Ishikawa (cell line): ENCODE data around the gene ZNF493.

Experiments
- CEBPB ChIP-seq: IDR thresholded peaks from 2 replicates; pipeline ENCODE4 v1.6.1; 2012
- CREB1 ChIP-seq: IDR thresholded peaks from 2 replicates; pipeline ENCODE4 v1.6.1; 2012; ENCODE audit warnings: low read depth
- EGR1 ChIP-seq: IDR thresholded peaks from 2 replicates; pipeline ENCODE4 v1.6.1; 2012
- EP300 ChIP-seq: IDR thresholded peaks from 2 replicates; pipeline ENCODE4 v1.6.1; 2012; ENCODE audit warnings: borderline replicate concordance
- FOXM1 ChIP-seq: IDR thresholded peaks from 2 replicates; pipeline ENCODE4 v1.6.1; 2012; ENCODE audit warnings: low read depth, borderline replicate concordance
- NFIC ChIP-seq: IDR thresholded peaks from 2 replicates; pipeline ENCODE4 v1.6.1; 2012
- RAD21 ChIP-seq: IDR thresholded peaks from 2 replicates; pipeline ENCODE4 v1.6.1; 2012; ENCODE audit warnings: low read depth
- TAF1 ChIP-seq: IDR thresholded peaks from 2 replicates; pipeline ENCODE4 v1.6.1; 2012; ENCODE audit warnings: low read depth, mild to moderate bottlenecking
- TCF12 ChIP-seq: IDR thresholded peaks from 2 replicates; pipeline ENCODE4 v1.6.1; 2012; ENCODE audit warnings: low read depth
- TEAD4 ChIP-seq: IDR thresholded peaks from 2 replicates; pipeline ENCODE4 v1.6.1; 2012
- YY1 ChIP-seq: IDR thresholded peaks from 2 replicates; pipeline ENCODE4 v1.6.1; 2012; ENCODE audit warnings: low read depth
- ZBTB7A ChIP-seq: IDR thresholded peaks from 2 replicates; pipeline ENCODE4 v1.6.1; 2012; ENCODE audit warnings: low read depth
- TF ChIP-seq, protein P1 (sequence below): IDR thresholded peaks from 2 replicates; pipeline ENCODE4 v1.6.1; 2012; ENCODE audit warnings: low read depth, mild to moderate bottlenecking
- TF ChIP-seq, protein P2 (sequence below): IDR thresholded peaks from 2 replicates; pipeline ENCODE4 v1.6.1; 2012
- TF ChIP-seq, protein P3 (sequence below): IDR thresholded peaks from 2 replicates; pipeline ENCODE4 v1.6.1; 2012

The ZNF493 gene

DNA sequence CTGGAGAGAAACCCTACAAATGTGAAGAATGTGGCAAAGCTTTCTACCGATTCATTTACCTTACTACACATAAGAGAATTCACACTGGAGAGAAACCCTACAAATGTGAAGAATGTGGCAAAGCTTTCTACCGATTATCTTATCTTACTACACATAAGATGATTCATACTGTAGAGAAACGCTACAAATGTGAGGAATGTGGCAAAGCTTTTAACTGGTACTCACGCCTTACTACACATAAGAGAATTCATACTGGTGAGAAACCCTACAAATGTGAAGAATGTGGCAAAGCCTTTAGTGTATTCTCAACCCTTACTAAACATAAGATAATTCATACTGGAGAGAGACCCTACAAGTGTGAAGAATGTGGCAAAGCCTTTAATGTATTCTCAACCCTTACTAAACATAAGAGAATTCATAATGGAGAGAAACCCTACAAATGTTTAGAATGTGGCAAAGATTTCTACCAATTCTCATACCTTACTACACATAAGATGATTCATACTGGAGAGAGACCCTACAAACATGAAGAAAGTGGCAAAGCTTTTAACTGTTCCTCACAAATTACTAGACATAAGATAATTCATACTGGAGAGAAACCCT, 12.9 kb upstream of the ZNF493 start:
- TF ChIP-seq TAF1 = no peak
- TF ChIP-seq YY1 = no peak
- TF ChIP-seq CEBPB = no peak
- no peak for TF ChIP-seq NFIC
- no peak for TF ChIP-seq TCF12
- TF ChIP-seq TEAD4 = no peak
- TF ChIP-seq, protein P1, sequence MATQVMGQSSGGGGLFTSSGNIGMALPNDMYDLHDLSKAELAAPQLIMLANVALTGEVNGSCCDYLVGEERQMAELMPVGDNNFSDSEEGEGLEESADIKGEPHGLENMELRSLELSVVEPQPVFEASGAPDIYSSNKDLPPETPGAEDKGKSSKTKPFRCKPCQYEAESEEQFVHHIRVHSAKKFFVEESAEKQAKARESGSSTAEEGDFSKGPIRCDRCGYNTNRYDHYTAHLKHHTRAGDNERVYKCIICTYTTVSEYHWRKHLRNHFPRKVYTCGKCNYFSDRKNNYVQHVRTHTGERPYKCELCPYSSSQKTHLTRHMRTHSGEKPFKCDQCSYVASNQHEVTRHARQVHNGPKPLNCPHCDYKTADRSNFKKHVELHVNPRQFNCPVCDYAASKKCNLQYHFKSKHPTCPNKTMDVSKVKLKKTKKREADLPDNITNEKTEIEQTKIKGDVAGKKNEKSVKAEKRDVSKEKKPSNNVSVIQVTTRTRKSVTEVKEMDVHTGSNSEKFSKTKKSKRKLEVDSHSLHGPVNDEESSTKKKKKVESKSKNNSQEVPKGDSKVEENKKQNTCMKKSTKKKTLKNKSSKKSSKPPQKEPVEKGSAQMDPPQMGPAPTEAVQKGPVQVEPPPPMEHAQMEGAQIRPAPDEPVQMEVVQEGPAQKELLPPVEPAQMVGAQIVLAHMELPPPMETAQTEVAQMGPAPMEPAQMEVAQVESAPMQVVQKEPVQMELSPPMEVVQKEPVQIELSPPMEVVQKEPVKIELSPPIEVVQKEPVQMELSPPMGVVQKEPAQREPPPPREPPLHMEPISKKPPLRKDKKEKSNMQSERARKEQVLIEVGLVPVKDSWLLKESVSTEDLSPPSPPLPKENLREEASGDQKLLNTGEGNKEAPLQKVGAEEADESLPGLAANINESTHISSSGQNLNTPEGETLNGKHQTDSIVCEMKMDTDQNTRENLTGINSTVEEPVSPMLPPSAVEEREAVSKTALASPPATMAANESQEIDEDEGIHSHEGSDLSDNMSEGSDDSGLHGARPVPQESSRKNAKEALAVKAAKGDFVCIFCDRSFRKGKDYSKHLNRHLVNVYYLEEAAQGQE = no peak
- no peak for TF ChIP-seq EGR1
- TF ChIP-seq FOXM1 = no peak
- no peak for TF ChIP-seq CREB1
- no peak for TF ChIP-seq EP300
- TF ChIP-seq, protein P2, sequence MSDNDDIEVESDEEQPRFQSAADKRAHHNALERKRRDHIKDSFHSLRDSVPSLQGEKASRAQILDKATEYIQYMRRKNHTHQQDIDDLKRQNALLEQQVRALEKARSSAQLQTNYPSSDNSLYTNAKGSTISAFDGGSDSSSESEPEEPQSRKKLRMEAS = no peak
- TF ChIP-seq, protein P3, sequence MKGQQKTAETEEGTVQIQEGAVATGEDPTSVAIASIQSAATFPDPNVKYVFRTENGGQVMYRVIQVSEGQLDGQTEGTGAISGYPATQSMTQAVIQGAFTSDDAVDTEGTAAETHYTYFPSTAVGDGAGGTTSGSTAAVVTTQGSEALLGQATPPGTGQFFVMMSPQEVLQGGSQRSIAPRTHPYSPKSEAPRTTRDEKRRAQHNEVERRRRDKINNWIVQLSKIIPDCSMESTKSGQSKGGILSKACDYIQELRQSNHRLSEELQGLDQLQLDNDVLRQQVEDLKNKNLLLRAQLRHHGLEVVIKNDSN = no peak
- no peak for TF ChIP-seq RAD21

DNA sequence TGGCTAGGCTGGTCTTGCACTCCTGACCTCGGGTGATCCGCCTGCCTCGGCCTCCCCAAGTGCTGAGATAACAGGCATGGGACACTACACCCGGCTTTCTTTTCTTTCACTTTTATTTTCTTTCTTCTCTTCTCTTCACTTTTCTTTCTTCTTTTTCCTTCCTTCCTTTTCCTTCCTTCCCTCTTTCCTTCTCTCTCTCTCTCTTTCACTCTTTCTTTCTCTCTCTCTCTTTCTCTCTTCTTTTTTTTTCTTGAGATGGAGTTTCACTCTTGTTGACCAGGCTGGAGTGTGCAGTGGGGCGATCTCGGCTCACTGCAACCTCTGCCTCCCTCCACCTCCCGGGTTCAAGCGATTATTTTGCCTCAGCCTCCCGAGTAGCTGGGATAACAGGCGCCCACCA, 812 bp upstream of the ZNF493 start:
- TF ChIP-seq, protein P1 = no peak
- TF ChIP-seq EGR1 (no peak), NFIC (no peak), TAF1 (no peak)

DNA sequence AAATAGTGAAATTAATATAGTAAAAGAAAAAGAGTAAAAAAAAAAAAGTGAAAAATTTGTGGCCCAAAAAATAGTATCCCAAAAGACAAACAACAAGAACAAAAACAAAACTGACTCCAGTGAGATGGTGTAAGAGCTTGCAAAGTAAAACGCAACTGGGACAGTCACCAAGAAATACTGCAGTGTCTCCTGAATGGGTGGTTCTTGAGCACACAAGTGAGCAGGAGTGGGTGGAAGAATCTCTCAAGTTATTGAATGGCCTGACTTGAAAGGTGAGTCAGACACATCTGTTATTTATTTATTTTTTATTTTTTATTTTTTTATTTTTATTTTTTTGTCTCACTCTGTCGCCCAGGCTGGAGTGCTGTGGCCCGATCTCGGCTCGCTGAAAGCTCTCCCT, 1.9 kb downstream of the ZNF493 start:
- TF ChIP-seq TCF12 = no peak
- no peak for TF ChIP-seq RAD21
- TF ChIP-seq TEAD4 = no peak
- no peak for TF ChIP-seq TAF1
- no peak for TF ChIP-seq ZBTB7A
- TF ChIP-seq EGR1 = no peak

DNA sequence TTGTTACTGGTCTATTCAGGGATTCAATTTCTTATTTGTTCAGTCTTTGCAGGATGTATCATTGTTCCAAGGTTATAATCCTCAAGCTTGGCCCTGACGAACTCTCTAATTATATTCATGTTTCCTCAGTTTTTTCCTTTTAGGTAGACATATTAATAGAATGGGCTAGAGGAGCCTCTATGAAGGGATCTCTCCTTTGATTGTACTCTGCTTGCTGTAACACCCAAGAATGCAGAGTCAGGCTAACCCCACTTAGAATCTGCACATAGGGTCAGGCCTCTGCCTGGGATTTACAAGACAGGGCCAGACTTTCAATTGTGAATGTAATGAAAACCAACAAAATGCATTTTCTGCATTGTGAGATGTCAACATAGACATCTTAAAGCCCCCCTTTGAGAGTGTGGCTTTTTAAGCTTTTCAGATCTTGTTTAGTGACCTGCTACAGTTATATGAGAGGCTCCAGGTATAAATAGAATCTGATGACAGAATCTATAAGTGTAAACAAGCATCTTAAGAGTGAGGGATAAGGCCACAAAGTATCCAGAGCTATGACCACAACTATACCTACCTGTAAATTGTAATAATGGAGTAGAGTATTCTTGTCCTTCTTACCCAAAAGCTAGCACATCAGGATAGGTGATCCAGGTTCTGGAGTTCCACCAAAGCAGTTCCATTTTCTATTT, 5.5 kb downstream of the ZNF493 start:
- TF ChIP-seq EP300 (no peak), TCF12 (no peak), TEAD4 (no peak), CEBPB (no peak)
- TF ChIP-seq, protein P1 = no peak

DNA sequence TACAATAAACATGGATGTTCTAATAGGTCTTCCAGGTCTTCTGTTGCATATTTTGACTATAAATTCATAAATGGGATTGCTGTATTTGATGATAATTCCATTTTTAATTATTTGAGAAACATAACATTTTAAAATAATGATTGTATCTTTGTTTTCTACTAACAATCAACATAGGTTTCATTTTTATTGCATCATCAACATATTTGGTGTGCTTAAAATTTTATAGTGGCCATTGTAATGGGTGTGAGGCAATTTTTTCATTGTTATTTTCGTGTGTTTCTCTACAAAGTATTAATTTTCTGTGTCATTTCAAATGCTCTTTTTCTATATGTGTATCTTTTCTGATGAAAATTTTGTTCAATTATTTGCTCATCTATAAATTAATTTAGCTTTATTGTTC, 13.2 kb downstream of the ZNF493 start:
- TF ChIP-seq TCF12 = no peak
- no peak for TF ChIP-seq CEBPB
- TF ChIP-seq, protein P3 = no peak
- no peak for TF ChIP-seq NFIC
- TF ChIP-seq CREB1 = no peak
- TF ChIP-seq, protein P2 = no peak
- TF ChIP-seq, protein P1 = no peak
- no peak for TF ChIP-seq EP300
